MM.1S (cell line): ENCODE measurements around the gene CTTNBP2NL.

Experiments used
- DNase-seq: peaks from one replicate; pipeline ENCODE4 v3.0.0-alpha.2; 2015
- H2AFZ ChIP-seq: fragments of 300-600 bp; sonication (generic); 2 replicates; pipeline ENCODE4 v1.6.0; 2016; ENCODE audit warnings: antibody characterized with exemption, low read length
- H3F3A ChIP-seq: fragments of 300-600 bp; sonication (generic); 2 replicates; pipeline ENCODE4 v1.6.1; 2016; ENCODE audit warnings: mild to moderate bottlenecking, antibody characterized with exemption, low read length, moderate library complexity, mixed read lengths; ENCODE audit not compliant: insufficient read depth
- H3K27ac ChIP-seq: fragments of 300-600 bp; sonication (generic); 2 replicates; pipeline ENCODE4 v1.5.1; 2016; ENCODE audit warnings: mild to moderate bottlenecking, low read length
- H3K27me3 ChIP-seq: fragments of 300-600 bp; sonication (generic); replicated peaks from 2 replicates; pipeline ENCODE4 v1.6.0; 2016; ENCODE audit warnings: low read length; ENCODE audit not compliant: insufficient read depth
- H3K36me3 ChIP-seq: fragments of 300-600 bp; sonication (generic); replicated peaks from 2 replicates; pipeline ENCODE4 v1.6.1; 2016; ENCODE audit warnings: mild to moderate bottlenecking, low read length, mixed read lengths; ENCODE audit not compliant: insufficient read depth
- H3K4me1 ChIP-seq: fragments of 300-600 bp; sonication (generic); 2 replicates; pipeline ENCODE4 v1.6.1; 2016; ENCODE audit warnings: low read length, mixed read lengths
- H3K4me2 ChIP-seq: fragments of 300-600 bp; sonication (generic); 2 replicates; pipeline ENCODE4 v1.6.0; 2016; ENCODE audit warnings: low read depth, low read length
- H3K4me3 ChIP-seq: fragments of 300-600 bp; sonication (generic); 2 replicates; pipeline ENCODE4 v1.5.1; 2016; ENCODE audit warnings: low read length, mixed read lengths
- H3K79me2 ChIP-seq: fragments of 300-600 bp; sonication (generic); 2 replicates; pipeline ENCODE4 v1.6.1; 2016; ENCODE audit warnings: mixed run types, low read length, mixed read lengths
- H3K9ac ChIP-seq: fragments of 300-600 bp; sonication (generic); 2 replicates; pipeline ENCODE4 v1.6.1; 2016; ENCODE audit warnings: low read length, mixed read lengths
- H3K9me2 ChIP-seq: fragments of 300-600 bp; sonication (generic); replicated peaks from 2 replicates; pipeline ENCODE4 v1.6.1; 2016; ENCODE audit warnings: mild to moderate bottlenecking, low read length, mixed read lengths; ENCODE audit not compliant: insufficient read depth
- H3K9me3 ChIP-seq: fragments of 300-600 bp; sonication (generic); replicated peaks from 2 replicates; pipeline ENCODE4 v1.6.1; 2016; ENCODE audit warnings: mild to moderate bottlenecking, low read length, mixed read lengths; ENCODE audit not compliant: insufficient read depth
- H4K20me1 ChIP-seq: fragments of 300-600 bp; sonication (generic); 2 replicates; pipeline ENCODE4 v1.6.1; 2016; ENCODE audit warnings: mild to moderate bottlenecking, low read length, moderate library complexity, mixed read lengths; ENCODE audit not compliant: insufficient read depth
- EZH2 ChIP-seq: fragments of 300-600 bp; sonication (generic); optimal IDR thresholded peaks from 2 replicates; pipeline ENCODE3; 2017; ENCODE audit warnings: low read depth, mild to moderate bottlenecking, antibody characterized with exemption, low read length, mixed read lengths
- EZH2phosphoT487 ChIP-seq: fragments of 300-600 bp; sonication (generic); IDR thresholded peaks from 2 replicates; pipeline ENCODE4 v1.6.1; 2018; ENCODE audit warnings: antibody characterized with exemption, low read length
- TF ChIP-seq, protein P1 (sequence below): fragments of 300-600 bp; sonication (generic); IDR thresholded peaks from 2 replicates; pipeline ENCODE4 v1.5.1; 2016; ENCODE audit warnings: antibody characterized with exemption, low read length, mixed read lengths

The CTTNBP2NL gene

DNA sequence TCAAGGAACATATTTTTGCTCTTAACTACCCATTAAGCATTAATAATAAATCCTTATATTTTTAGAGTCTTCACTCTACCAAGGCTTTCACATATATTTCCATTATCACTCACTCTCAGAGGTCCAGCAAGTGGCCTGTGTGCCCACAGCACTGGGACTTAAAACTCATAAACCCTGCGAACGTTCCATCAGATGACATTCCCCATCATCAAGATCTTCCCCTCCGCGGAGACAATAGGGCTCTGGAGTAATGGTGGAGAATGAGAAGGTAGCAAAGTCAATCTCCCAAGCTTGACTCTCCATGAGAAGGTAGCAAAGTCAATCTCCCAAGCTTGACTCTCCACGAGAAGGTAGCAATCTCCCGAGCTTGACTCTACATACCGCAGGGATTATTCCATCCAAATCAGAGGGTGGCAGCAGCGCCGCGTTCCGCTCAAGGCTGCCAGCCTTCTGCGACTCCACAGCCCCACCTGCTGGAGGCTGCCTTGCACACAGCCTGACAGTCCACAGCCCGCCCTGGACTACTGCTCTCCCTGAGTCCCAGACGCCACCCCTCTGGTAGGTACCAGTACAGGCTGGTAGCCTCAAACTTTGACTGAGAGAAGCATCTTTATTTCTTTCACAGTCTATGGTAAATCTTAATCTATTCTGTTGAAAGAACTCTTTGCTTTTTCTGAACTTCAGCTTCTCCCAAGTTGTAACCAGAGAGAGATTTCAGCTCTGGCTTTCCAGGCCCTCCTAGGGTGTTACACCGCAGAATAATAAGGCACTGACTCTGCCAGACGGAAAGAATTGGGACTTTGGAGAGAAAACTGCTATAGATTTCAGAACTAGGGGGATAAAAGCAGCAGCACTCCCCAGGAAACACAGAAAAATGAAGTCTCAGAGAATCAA is 26.4 kb upstream of the CTTNBP2NL start:
- Histone ChIP-seq H3F3A (no peaks in the 10 kb centered on the region), H2AFZ (no peak overlapping the region), H3K4me1 (no peaks in the 10 kb centered on the region), H3K4me2 (no peak overlapping the region), H4K20me1 (no peaks in the 10 kb centered on the region), H3K4me3 (no peak overlapping the region), H3K79me2 (no peaks in the 10 kb centered on the region), H3K27ac (no peak overlapping the region), H3K36me3 (no peaks in the 10 kb centered on the region), H3K9me3 (no peaks in the 10 kb centered on the region), H3K27me3 (no peaks in the 10 kb centered on the region), H3K9me2 (no peaks in the 10 kb centered on the region), H3K9ac (no peak overlapping the region)
- TF ChIP-seq EZH2phosphoT487 (no peak), EZH2 (no peak)
- TF ChIP-seq, protein P1, sequence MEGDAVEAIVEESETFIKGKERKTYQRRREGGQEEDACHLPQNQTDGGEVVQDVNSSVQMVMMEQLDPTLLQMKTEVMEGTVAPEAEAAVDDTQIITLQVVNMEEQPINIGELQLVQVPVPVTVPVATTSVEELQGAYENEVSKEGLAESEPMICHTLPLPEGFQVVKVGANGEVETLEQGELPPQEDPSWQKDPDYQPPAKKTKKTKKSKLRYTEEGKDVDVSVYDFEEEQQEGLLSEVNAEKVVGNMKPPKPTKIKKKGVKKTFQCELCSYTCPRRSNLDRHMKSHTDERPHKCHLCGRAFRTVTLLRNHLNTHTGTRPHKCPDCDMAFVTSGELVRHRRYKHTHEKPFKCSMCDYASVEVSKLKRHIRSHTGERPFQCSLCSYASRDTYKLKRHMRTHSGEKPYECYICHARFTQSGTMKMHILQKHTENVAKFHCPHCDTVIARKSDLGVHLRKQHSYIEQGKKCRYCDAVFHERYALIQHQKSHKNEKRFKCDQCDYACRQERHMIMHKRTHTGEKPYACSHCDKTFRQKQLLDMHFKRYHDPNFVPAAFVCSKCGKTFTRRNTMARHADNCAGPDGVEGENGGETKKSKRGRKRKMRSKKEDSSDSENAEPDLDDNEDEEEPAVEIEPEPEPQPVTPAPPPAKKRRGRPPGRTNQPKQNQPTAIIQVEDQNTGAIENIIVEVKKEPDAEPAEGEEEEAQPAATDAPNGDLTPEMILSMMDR: peak; percentile 80
- peak; percentile 53 for DNase-seq

DNA sequence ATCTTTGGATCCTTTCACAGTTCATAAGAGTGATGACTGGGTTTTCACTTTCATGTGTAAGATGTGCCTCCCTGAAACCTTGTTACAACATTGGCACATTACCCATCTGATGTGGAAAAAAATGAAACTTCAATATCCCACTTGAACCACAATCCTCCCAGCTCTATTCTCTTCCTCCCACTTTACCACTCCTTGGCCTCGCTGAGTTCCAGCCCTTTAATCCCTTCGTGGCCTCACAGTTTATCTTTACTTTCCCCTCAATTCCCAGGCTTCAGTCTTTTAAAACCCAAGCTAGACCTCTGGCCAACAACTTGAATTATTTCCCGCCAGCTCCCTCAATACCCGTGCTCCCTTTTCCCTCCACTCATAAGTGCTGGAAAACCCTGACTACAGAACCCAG is 25.0 kb upstream of the CTTNBP2NL start:
- H3F3A ChIP-seq: no peaks in the 10 kb centered on the region
- no peak for DNase-seq
- no peak overlapping the region for H2AFZ ChIP-seq
- no peak overlapping the region for H3K9ac ChIP-seq
- no peaks in the 10 kb centered on the region for H3K27me3 ChIP-seq
- no peaks in the 10 kb centered on the region for H4K20me1 ChIP-seq
- TF ChIP-seq EZH2 (no peak), EZH2phosphoT487 (no peak)
- TF ChIP-seq, protein P1: no peak
- H3K36me3 ChIP-seq: no peaks in the 10 kb centered on the region
- H3K9me2 ChIP-seq: no peaks in the 10 kb centered on the region
- no peaks in the 10 kb centered on the region for H3K79me2 ChIP-seq
- H3K9me3 ChIP-seq: no peaks in the 10 kb centered on the region
- no peak overlapping the region for H3K4me2 ChIP-seq
- H3K4me3 ChIP-seq: no peak overlapping the region
- H3K27ac ChIP-seq: no peak overlapping the region
- no peaks in the 10 kb centered on the region for H3K4me1 ChIP-seq

DNA sequence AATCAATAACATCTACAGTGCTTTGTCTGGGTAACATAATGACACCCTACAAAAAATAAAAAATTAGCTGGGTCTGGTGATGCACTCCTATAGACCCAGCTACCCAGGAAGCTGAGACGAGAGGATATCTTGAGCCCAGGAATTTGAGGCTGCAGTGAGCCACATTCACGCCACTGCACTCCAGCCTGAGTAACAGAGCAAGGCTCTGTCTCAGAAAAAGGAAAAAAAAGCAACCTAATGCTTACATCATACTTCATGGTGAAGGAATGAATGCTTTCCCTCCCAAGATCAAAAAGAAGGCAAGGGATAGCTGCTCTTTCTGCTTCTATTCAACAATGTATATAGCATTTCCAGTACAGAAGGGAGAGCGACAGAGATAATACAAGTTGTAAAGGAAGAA is 24.2 kb upstream of the CTTNBP2NL start:
- Histone ChIP-seq H3K27ac (no peak overlapping the region), H3K9me2 (no peaks in the 10 kb centered on the region), H3K4me2 (no peak overlapping the region), H3F3A (no peaks in the 10 kb centered on the region), H3K36me3 (no peaks in the 10 kb centered on the region), H3K4me1 (no peaks in the 10 kb centered on the region), H2AFZ (no peak overlapping the region), H3K9ac (no peak overlapping the region), H3K79me2 (no peaks in the 10 kb centered on the region), H3K9me3 (no peaks in the 10 kb centered on the region), H4K20me1 (no peaks in the 10 kb centered on the region), H3K27me3 (no peaks in the 10 kb centered on the region), H3K4me3 (no peak overlapping the region)
- no peak for DNase-seq
- TF ChIP-seq EZH2phosphoT487 (no peak), EZH2 (no peak)
- TF ChIP-seq, protein P1: no peak
